Endometrial microvascular endothelial cells (primary cell): ENCODE measurements around the gene TACC2. TPM values are rescaled to one million over a fixed set of nuclear protein-coding genes. Genes with fewer than 3 reads are reported as not detected.

Source experiments
- total RNA-seq: library from RNA; depleted of rRNA; stranded (reverse); fragments of >200 nt; gene quantifications from one replicate; pipeline ENCODE4 v1.2.3, GENCODE V29; 2015; ENCODE audit errors: inconsistent ontology term

TACC2 gene
- total RNA-seq, 1 donor from 2014 or later, result 21.9 TPM

Other genes with a start within 250 kb of the TACC2 start
- gene ATE1, start 61.1 kb upstream of the TACC2 start, total RNA-seq, result 27.0 TPM
- gene NSMCE4A, start 13.9 kb upstream of the TACC2 start, total RNA-seq, result 84.0 TPM